ENCODE measurements around the gene OPN4. TPM values are rescaled to one million over a fixed set of nuclear protein-coding genes. Genes with fewer than 3 reads are reported as not detected.
"Not testable (repeated sequence)": the region's sequence is repeated elsewhere in the genome, so short reads cannot be mapped to it uniquely, and the experiment has no call there.

OPN4 gene
- total RNA-seq, 4 donors from 2014 or later: 0.59 TPM; not detected in 3

GRCh38 chr10:86613905-86614304 is 40.4 kb upstream of the OPN4 start:
- no peak for DNase-seq (ENCODE audit: low spot score in 2 of 2)
- Histone ChIP-seq H3K4me3 (no peak overlapping the region), H3K4me1 (no peaks in the 10 kb centered on the region), H3K27ac (no peak overlapping the region), H3K36me3 (no peaks in the 10 kb centered on the region), H3K27me3 (no peaks in the 10 kb centered on the region), H3K9me3 (peaks cover 0 to 4% (median 0%) of the 10 kb centered on the region in 4 donors)
- 89 to 92% methylated on average over 6 of the region's 6 CpGs for WGBS, 2 donors
- TF ChIP-seq CTCF (IDR thresholded peaks at IDR 0.05) (no peak), EP300 (IDR thresholded peaks at IDR 0.05) (no peak), POLR2A (IDR thresholded peaks at IDR 0.05) (no peak)

GRCh38 chr10:86614853-86615252 is 39.5 kb upstream of the OPN4 start:
- no peak for DNase-seq (ENCODE audit: low spot score in 2 of 2)
- Histone ChIP-seq H3K27ac (no peak overlapping the region), H3K36me3 (no peaks in the 10 kb centered on the region), H3K9me3 (peaks cover 0 to 3% (median 0%) of the 10 kb centered on the region in 4 donors), H3K27me3 (no peaks in the 10 kb centered on the region), H3K4me1 (no peaks in the 10 kb centered on the region), H3K4me3 (no peak overlapping the region)
- WGBS, 2 donors: 83 to 92% methylated on average over 4 of the region's 4 CpGs
- TF ChIP-seq POLR2A (IDR thresholded peaks at IDR 0.05) (no peak), CTCF (IDR thresholded peaks at IDR 0.05) (no peak), EP300 (IDR thresholded peaks at IDR 0.05) (no peak)

- 74 to 84% methylated on average over 2 of the region's 2 CpGs for WGBS, 2 donors
- not testable (repeated sequence) for H3K4me3 ChIP-seq; H3K27ac ChIP-seq; DNase-seq (ENCODE audit: low spot score in 2 of 2); H3K9me3 ChIP-seq; H3K27me3 ChIP-seq; H3K36me3 ChIP-seq; H3K4me1 ChIP-seq
Observed at GRCh38 chr10:86617278-86617677, 37.1 kb upstream of the OPN4 start.

GRCh38 chr10:86628311-86628710 is 26.0 kb upstream of the OPN4 start:
- TF ChIP-seq EP300 (IDR thresholded peaks at IDR 0.05) (no peak), CTCF (IDR thresholded peaks at IDR 0.05) (no peak), POLR2A (IDR thresholded peaks at IDR 0.05) (no peak)
- WGBS, 2 donors: 84 to 89% methylated on average over 2 of the region's 2 CpGs

GRCh38 chr10:86630079-86630478 is 24.3 kb upstream of the OPN4 start:
- Histone ChIP-seq H3K9me3 (no peaks in the 10 kb centered on the region), H3K36me3 (no peaks in the 10 kb centered on the region), H3K27ac (no peak overlapping the region), H3K4me1 (peaks cover 0 to 12% (median 4%) of the 10 kb centered on the region in 4 donors), H3K4me3 (no peak overlapping the region), H3K27me3 (peaks cover 0 to 34% of the 10 kb centered on the region in 2 donors)
- TF ChIP-seq POLR2A (IDR thresholded peaks at IDR 0.05) (no peak), EP300 (IDR thresholded peaks at IDR 0.05) (no peak), CTCF (IDR thresholded peaks at IDR 0.05) (no peak)
- no peak for DNase-seq (ENCODE audit: low spot score in 2 of 2)
- 29 to 34% methylated on average over 2 of the region's 2 CpGs for WGBS, 2 donors

More at GRCh38 chr10:86628311-86628710, 26.0 kb upstream of the OPN4 start:
- Histone ChIP-seq H3K9me3 (no peaks in the 10 kb centered on the region), H3K27me3 (peaks cover 0 to 27% of the 10 kb centered on the region in 2 donors), H3K4me3 (no peak overlapping the region), H3K36me3 (no peaks in the 10 kb centered on the region), H3K27ac (no peak overlapping the region), H3K4me1 (peaks cover 0 to 12% (median 4%) of the 10 kb centered on the region in 4 donors)
- DNase-seq (ENCODE audit: low spot score in 2 of 2): no peak
